ENCODE measurements around the gene SLC2A8. TPM values are rescaled to one million over a fixed set of nuclear protein-coding genes. Genes with fewer than 3 reads are reported as not detected.

Gene SLC2A8
- total RNA-seq, 1 donor from 2014 or later, result 21.5 TPM

- no peak overlapping the region for H3K4me3 Mint-ChIP-seq (ENCODE audit: unreplicated experiment)
- H3K27me3 Mint-ChIP-seq (ENCODE audit: unreplicated experiment), result peaks cover 2% of the 10 kb centered on the region
- no peak overlapping the region for H3K27ac Mint-ChIP-seq (ENCODE audit: unreplicated experiment)
- H3K9me3 Mint-ChIP-seq (ENCODE audit: unreplicated experiment), result no peaks in the 10 kb centered on the region
- TF ChIP-seq, protein P1, sequence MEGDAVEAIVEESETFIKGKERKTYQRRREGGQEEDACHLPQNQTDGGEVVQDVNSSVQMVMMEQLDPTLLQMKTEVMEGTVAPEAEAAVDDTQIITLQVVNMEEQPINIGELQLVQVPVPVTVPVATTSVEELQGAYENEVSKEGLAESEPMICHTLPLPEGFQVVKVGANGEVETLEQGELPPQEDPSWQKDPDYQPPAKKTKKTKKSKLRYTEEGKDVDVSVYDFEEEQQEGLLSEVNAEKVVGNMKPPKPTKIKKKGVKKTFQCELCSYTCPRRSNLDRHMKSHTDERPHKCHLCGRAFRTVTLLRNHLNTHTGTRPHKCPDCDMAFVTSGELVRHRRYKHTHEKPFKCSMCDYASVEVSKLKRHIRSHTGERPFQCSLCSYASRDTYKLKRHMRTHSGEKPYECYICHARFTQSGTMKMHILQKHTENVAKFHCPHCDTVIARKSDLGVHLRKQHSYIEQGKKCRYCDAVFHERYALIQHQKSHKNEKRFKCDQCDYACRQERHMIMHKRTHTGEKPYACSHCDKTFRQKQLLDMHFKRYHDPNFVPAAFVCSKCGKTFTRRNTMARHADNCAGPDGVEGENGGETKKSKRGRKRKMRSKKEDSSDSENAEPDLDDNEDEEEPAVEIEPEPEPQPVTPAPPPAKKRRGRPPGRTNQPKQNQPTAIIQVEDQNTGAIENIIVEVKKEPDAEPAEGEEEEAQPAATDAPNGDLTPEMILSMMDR (IDR thresholded peaks at IDR 0.05; ENCODE audit: unreplicated experiment), result no peak
- peaks cover 6% of the 10 kb centered on the region for H3K4me1 Mint-ChIP-seq (ENCODE audit: unreplicated experiment)
- no peak for DNase-seq (ENCODE audit: low spot score)
- H3K36me3 Mint-ChIP-seq (ENCODE audit: low read depth, unreplicated experiment), result peaks cover 6% of the 10 kb centered on the region
These were observed 10.0 kb downstream of the SLC2A8 start for GRCh38 chr9:127406799-127407491.

DNA sequence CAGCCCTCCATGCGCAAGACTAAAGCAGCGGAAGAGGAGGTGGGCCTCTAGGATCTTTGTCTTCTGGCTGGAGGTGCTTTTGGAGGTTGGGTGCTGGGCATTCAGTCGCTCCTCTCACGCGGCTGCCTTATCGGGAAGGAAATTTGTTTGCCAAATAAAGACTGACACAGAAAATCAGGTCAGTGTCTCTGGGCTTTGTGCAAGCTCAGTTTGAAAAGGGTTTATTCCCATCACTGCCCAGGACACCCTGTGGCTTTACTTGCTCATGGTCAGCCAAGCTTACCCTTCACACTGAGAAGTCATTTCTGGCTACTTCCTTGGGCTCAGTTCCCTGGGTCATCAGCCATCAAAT lies 10.5 kb downstream of the SLC2A8 start:
- TF ChIP-seq, protein P1 (IDR thresholded peaks at IDR 0.05; ENCODE audit: unreplicated experiment), result no peak
- no peak overlapping the region for H3K4me3 Mint-ChIP-seq (ENCODE audit: unreplicated experiment)

GRCh38 chr9:127411122-127411521 lies 14.2 kb downstream of the SLC2A8 start:
- Mint-ChIP-seq H3K4me1 (ENCODE audit: unreplicated experiment) (peaks cover 8% of the 10 kb centered on the region), H3K36me3 (ENCODE audit: low read depth, unreplicated experiment) (peaks cover 3% of the 10 kb centered on the region), H3K9me3 (ENCODE audit: unreplicated experiment) (no peaks in the 10 kb centered on the region), H3K27ac (ENCODE audit: unreplicated experiment) (no peak overlapping the region), H3K4me3 (ENCODE audit: unreplicated experiment) (no peak overlapping the region), H3K27me3 (ENCODE audit: unreplicated experiment) (peaks cover 2% of the 10 kb centered on the region)
- TF ChIP-seq, protein P1 (IDR thresholded peaks at IDR 0.05; ENCODE audit: unreplicated experiment), result no peak
- no peak for DNase-seq (ENCODE audit: low spot score)

More for the DNA sequence above, 10.5 kb downstream of the SLC2A8 start:
- Mint-ChIP-seq H3K27ac (ENCODE audit: unreplicated experiment) (no peak overlapping the region), H3K9me3 (ENCODE audit: unreplicated experiment) (no peaks in the 10 kb centered on the region), H3K4me1 (ENCODE audit: unreplicated experiment) (peaks cover 8% of the 10 kb centered on the region), H3K36me3 (ENCODE audit: low read depth, unreplicated experiment) (peaks cover 6% of the 10 kb centered on the region), H3K27me3 (ENCODE audit: unreplicated experiment) (peaks cover 2% of the 10 kb centered on the region)
- no peak for DNase-seq (ENCODE audit: low spot score)

DNA sequence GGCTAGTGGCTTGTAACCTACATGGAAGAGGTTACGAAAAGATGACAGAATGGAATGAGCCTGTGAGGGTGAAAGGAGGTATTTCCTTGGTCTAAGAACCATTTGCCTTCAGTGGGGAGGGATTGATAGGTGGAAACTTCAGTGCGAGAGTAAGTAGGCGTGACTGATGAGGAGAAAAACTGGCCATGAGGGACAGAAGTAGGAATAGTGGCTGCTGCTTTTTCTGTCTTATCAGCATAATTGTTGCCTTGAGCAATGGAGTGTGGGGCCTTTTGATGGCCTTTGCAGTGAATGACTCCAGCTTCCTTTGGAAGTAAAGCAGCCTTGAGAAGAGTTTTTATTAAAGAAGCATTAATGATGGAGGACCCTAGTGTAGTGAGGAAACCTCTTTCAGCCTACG lies 18.2 kb downstream of the SLC2A8 start:
- Mint-ChIP-seq H3K9me3 (ENCODE audit: unreplicated experiment) (no peaks in the 10 kb centered on the region), H3K4me1 (ENCODE audit: unreplicated experiment) (peaks cover 13% of the 10 kb centered on the region), H3K27ac (ENCODE audit: unreplicated experiment) (no peak overlapping the region), H3K36me3 (ENCODE audit: low read depth, unreplicated experiment) (no peaks in the 10 kb centered on the region), H3K4me3 (ENCODE audit: unreplicated experiment) (no peak overlapping the region), H3K27me3 (ENCODE audit: unreplicated experiment) (peaks cover 2% of the 10 kb centered on the region)
- TF ChIP-seq, protein P1 (IDR thresholded peaks at IDR 0.05; ENCODE audit: unreplicated experiment), result no peak
- no peak for DNase-seq (ENCODE audit: low spot score)

- no peaks in the 10 kb centered on the region for H3K9me3 Mint-ChIP-seq (ENCODE audit: unreplicated experiment)
- peaks cover 2% of the 10 kb centered on the region for H3K27me3 Mint-ChIP-seq (ENCODE audit: unreplicated experiment)
- H3K4me3 Mint-ChIP-seq (ENCODE audit: unreplicated experiment), result no peak overlapping the region
- H3K27ac Mint-ChIP-seq (ENCODE audit: unreplicated experiment), result no peak overlapping the region
- no peak for DNase-seq (ENCODE audit: low spot score)
- H3K4me1 Mint-ChIP-seq (ENCODE audit: unreplicated experiment), result peaks cover 13% of the 10 kb centered on the region
- TF ChIP-seq, protein P1 (IDR thresholded peaks at IDR 0.05; ENCODE audit: unreplicated experiment), result no peak
- H3K36me3 Mint-ChIP-seq (ENCODE audit: low read depth, unreplicated experiment), result no peaks in the 10 kb centered on the region
These were observed 18.7 kb downstream of the SLC2A8 start for GRCh38 chr9:127415657-127416056.
